HepG2 (cell line): ENCODE measurements around the gene POC1A.

Experiments
- TF ChIP-seq, protein P1 (sequence below): IDR thresholded peaks from 2 replicates; pipeline ENCODE4 v1.6.1; 2016
- TF ChIP-seq, protein P2 (sequence below): sonication (generic); formaldehyde crosslinking; IDR thresholded peaks from 2 replicates; pipeline ENCODE4 v1.4.0; 2020; ENCODE audit warnings: missing genetic modification reagents, borderline replicate concordance

DNA sequence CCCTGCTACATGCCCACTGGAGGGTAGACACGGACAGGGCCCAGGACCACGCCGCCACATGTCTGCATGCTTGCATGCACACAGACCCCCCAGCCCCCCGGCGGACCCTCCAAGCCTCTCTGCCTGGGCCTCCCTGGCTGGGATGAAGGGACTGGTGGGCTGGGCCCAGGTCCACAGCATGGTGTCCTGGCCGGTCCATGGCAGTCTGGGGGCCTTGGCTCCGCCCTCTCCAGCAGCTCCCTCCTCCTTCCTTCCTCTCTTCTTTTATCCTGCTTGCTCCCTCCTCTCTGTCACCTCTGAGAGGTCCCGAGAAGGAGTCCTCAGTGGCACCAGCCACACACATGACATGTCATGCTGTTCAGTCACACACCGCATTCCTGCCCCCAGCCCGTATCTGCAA is 122.3 kb downstream of the POC1A start:
- TF ChIP-seq, protein P1, sequence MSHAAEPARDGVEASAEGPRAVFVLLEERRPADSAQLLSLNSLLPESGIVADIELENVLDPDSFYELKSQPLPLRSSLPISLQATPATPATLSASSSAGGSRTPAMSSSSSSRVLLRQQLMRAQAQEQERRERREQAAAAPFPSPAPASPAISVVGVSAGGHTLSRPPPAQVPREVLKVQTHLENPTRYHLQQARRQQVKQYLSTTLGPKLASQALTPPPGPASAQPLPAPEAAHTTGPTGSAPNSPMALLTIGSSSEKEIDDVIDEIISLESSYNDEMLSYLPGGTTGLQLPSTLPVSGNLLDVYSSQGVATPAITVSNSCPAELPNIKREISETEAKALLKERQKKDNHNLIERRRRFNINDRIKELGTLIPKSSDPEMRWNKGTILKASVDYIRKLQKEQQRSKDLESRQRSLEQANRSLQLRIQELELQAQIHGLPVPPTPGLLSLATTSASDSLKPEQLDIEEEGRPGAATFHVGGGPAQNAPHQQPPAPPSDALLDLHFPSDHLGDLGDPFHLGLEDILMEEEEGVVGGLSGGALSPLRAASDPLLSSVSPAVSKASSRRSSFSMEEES (CRISPR knock-in tag) = no peak
- TF ChIP-seq, protein P2, sequence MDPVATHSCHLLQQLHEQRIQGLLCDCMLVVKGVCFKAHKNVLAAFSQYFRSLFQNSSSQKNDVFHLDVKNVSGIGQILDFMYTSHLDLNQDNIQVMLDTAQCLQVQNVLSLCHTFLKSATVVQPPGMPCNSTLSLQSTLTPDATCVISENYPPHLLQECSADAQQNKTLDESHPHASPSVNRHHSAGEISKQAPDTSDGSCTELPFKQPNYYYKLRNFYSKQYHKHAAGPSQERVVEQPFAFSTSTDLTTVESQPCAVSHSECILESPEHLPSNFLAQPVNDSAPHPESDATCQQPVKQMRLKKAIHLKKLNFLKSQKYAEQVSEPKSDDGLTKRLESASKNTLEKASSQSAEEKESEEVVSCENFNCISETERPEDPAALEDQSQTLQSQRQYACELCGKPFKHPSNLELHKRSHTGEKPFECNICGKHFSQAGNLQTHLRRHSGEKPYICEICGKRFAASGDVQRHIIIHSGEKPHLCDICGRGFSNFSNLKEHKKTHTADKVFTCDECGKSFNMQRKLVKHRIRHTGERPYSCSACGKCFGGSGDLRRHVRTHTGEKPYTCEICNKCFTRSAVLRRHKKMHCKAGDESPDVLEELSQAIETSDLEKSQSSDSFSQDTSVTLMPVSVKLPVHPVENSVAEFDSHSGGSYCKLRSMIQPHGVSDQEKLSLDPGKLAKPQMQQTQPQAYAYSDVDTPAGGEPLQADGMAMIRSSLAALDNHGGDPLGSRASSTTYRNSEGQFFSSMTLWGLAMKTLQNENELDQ (CRISPR knock-in tag) = no peak
